ENCODE data around the gene HNRNPDL.
A peak's percentile ranks its signal among the peaks of the same experiment; 100 is the strongest.

DNA sequence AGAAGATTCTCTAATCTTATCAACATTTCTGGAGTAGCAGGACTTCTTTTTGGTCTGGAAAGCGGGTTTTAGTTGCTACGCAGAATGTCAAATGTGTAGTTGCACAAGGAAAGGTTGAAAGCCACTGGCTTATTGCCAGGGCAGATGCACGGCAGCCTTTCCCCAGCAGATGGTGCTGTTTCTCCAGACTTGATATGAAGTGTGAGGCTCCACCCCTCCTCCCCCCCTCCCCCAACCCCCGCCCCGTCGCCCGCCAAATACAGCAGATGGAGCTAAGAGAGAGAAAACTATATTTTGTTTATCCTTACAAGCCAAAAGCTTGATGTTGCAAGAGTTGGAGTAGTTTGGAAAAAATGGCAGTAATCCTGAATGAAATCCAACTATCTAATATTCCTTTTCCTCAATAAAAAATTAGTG, 32.2 kb upstream of the HNRNPDL start:
- TF ChIP-seq CTCF (IDR thresholded peaks at IDR 0.05; ENCODE audit: low read depth, low read length, poor library complexity, severe bottlenecking) (peak; percentile 60), EZH2phosphoT487 (IDR thresholded peaks at IDR 0.05; ENCODE audit: borderline replicate concordance, low read length) (no peak)

Measured in DOHH2 (cell line).